Measurements from ENCODE around the gene TBCE.
A peak's percentile ranks its signal among the peaks of the same experiment; 100 is the strongest.
"Not testable (repeated sequence)": the region's sequence is repeated elsewhere in the genome, so short reads cannot be mapped to it uniquely, and the experiment has no call there.

The TBCE gene

GRCh38 chr1:235455097-235455496, 87.9 kb downstream of the TBCE start:
- no peak for DNase-seq

DNA sequence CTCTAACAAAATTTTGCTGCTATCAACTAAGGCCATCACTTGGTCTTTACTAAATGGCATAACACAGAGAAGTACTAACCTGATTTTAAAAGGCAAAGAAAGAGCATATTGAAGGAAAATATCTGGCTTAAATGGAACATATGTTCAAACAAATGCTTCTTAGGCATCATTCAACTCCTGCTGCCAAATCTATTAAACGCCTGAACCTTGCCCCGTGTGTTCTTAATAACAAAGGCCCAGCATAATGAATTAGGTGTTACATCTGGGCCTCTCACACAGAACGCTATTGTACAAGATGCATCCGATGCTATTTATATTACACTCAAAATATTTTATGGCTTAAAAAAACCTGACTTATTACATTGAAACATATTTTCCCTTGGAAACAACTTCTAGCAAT, 88.6 kb downstream of the TBCE start:
- no peak for DNase-seq

GRCh38 chr1:235457856-235458255, 90.6 kb downstream of the TBCE start:
- not testable (repeated sequence) for DNase-seq

GRCh38 chr1:235460770-235461169, 93.5 kb downstream of the TBCE start:
- DNase-seq = no peak

- no peak for DNase-seq
Observed at GRCh38 chr1:235461954-235462353, 94.7 kb downstream of the TBCE start.

- DNase-seq = not testable (repeated sequence)
Observed at GRCh38 chr1:235462832-235463231, 95.6 kb downstream of the TBCE start.

- no peak for DNase-seq
Observed at GRCh38 chr1:235465066-235465465, 97.8 kb downstream of the TBCE start.

DNA sequence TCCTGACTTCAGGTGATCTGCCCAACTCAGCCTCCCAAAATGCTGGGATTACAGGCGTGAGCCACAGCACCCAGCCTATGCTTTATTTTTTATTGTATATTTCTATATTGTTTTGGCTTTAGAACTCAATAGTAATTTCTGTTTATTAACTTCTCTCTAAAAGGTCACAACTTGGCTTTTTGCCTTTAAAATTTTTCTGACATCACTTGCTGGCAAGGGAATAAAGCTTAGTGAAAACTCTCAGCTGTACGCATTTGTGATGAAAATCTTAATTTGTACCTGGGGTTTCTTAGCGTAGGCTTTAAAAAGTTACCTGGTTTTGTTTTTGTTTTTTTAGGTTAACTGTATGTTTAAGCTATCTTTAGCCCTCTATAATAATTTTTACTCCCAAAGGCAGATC, 100.8 kb downstream of the TBCE start:
- DNase-seq = no peak

- peak; percentile 76 for DNase-seq
Observed at GRCh38 chr1:235468970-235469369, 101.7 kb downstream of the TBCE start.

DNA sequence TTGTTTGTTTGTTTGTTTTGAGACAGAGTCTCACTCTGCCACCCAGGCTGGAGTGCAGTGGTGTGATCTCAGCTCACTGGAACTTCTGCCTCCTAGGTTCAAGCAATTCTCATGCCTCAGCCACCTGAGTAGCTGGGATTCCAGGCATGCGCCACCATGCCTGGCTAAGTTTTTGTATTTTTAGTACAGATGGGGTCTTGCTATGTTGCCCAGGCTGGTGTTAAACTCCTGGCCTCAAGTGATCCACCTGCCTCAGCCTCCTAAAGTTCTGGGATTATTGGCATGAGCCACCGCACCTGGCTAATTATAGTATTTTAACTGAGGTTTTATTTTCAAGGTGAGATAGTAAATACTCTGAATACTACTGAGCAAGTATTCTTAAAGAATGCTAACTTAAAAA, 102.7 kb downstream of the TBCE start:
- not testable (repeated sequence) for DNase-seq

DNA sequence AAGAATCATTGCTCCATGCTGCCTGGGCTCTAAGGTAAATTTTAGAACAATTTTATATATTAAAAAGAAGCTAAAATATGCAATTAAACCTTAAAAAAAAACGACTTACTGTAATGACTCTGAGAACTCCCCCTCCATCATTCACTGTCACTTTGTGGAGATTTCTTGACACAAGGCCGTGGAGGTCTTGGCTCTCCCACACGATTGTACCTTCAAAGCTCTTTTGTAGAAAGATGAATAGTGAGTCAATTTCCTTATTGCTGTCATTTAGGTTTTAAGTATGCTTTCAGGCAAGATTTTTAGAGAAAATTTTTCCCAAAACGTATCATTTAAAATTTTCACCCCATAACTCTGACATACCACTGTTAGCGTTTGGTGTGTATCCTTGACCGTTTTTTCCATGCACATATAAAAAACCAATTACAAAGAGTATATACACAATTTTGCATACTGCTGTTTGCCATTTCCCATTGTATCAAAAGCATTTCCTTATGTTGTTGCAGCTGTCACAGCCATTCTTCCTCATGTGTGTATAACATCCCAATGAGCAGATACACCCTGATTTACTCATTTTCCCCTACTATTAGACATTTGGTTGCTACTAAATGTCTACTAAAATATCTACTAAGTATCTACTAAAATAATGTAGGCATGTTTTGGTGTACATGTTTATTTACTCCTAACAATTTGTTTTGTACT, 103.7 kb downstream of the TBCE start:
- no peak for DNase-seq

- DNase-seq = no peak
Observed at GRCh38 chr1:235473806-235474205, 106.6 kb downstream of the TBCE start.

DNA sequence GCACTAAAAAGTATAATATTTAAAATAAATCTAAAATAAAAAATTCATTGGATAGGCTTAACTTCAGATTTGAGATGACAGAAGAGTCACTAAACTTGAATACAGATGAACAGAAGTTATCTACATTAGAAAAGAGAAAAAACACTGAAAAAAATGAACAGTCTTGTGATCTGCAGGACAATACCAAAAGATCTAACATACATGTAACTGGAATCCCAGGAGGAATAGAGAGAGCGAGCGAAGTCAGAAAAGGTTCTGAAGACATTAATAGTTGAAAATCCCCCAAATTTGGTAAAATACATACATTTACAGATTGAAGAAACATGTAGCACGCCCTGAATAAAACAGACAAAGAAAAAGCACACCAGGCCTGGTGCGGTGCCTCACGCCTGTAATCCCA, 115.9 kb downstream of the TBCE start:
- no peak for DNase-seq

- no peak for DNase-seq
Observed at GRCh38 chr1:235485558-235485957, 118.3 kb downstream of the TBCE start.

- DNase-seq = no peak
Observed at GRCh38 chr1:235486321-235486720, 119.1 kb downstream of the TBCE start.

DNA sequence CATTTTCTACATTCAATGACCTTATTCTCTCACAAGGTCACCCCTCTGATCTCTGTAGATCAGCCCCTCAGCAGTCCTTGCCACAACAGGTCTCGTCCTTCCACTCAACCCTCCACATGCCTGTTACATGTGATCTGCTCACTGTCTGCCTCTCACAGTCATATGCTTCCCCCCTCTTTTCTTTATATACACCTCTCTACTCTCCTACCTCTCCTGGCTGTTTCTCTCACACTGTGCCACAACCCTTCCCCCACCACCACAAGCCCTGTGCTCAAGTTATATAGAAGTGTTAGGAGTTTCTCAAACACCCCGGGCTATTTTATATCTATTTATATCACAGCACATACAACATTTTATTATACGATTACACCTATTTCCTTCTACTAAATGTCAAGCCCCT, 124.4 kb downstream of the TBCE start:
- no peak for DNase-seq

- DNase-seq = no peak
Observed at GRCh38 chr1:235494531-235494930, 127.3 kb downstream of the TBCE start.

- DNase-seq = no peak
Observed at GRCh38 chr1:235495030-235495429, 127.8 kb downstream of the TBCE start.

GRCh38 chr1:235495551-235495950, 128.3 kb downstream of the TBCE start:
- DNase-seq = no peak

GRCh38 chr1:235500971-235501540, 133.8 kb downstream of the TBCE start:
- DNase-seq = peak; percentile 24

Measured in fibroblast of skin of abdomen (primary cell).